ENCODE data around the gene CCR7.
"Not testable (repeated sequence)": the region's sequence is repeated elsewhere in the genome, so short reads cannot be mapped to it uniquely, and the experiment has no call there.

Gene CCR7

GRCh38 chr17:40547785-40548478, 17.3 kb downstream of the CCR7 start:
- H3K27ac ChIP-seq = no peak overlapping the region
- H3K36me3 ChIP-seq (ENCODE audit: insufficient read depth) = no peaks in the 10 kb centered on the region
- no peaks in the 10 kb centered on the region for H4K20me1 ChIP-seq (ENCODE audit: insufficient read depth)
- no peaks in the 10 kb centered on the region; the same call in 1 of the 2 replicates for H3K27me3 ChIP-seq (ENCODE audit: insufficient read depth, low read depth)
- TF ChIP-seq, protein P1, sequence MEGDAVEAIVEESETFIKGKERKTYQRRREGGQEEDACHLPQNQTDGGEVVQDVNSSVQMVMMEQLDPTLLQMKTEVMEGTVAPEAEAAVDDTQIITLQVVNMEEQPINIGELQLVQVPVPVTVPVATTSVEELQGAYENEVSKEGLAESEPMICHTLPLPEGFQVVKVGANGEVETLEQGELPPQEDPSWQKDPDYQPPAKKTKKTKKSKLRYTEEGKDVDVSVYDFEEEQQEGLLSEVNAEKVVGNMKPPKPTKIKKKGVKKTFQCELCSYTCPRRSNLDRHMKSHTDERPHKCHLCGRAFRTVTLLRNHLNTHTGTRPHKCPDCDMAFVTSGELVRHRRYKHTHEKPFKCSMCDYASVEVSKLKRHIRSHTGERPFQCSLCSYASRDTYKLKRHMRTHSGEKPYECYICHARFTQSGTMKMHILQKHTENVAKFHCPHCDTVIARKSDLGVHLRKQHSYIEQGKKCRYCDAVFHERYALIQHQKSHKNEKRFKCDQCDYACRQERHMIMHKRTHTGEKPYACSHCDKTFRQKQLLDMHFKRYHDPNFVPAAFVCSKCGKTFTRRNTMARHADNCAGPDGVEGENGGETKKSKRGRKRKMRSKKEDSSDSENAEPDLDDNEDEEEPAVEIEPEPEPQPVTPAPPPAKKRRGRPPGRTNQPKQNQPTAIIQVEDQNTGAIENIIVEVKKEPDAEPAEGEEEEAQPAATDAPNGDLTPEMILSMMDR (conservative IDR thresholded peaks at IDR 0.05; ENCODE audit: low read depth, low read length) = no peak
- peaks cover 9% of the 10 kb centered on the region for H3K4me1 ChIP-seq (ENCODE audit: low read depth, poor library complexity, severe bottlenecking)
- H3K9ac ChIP-seq = no peak overlapping the region
- H3K4me3 ChIP-seq (IDR thresholded peaks at IDR 0.05; ENCODE audit: insufficient read depth, low read depth, low read length) = no peak overlapping the region
- H2AFZ ChIP-seq (ENCODE audit: low read depth) = no peak overlapping the region
- H3K79me2 ChIP-seq (ENCODE audit: insufficient read depth, low read depth) = no peaks in the 10 kb centered on the region
- H3K4me2 ChIP-seq = no peak overlapping the region

DNA sequence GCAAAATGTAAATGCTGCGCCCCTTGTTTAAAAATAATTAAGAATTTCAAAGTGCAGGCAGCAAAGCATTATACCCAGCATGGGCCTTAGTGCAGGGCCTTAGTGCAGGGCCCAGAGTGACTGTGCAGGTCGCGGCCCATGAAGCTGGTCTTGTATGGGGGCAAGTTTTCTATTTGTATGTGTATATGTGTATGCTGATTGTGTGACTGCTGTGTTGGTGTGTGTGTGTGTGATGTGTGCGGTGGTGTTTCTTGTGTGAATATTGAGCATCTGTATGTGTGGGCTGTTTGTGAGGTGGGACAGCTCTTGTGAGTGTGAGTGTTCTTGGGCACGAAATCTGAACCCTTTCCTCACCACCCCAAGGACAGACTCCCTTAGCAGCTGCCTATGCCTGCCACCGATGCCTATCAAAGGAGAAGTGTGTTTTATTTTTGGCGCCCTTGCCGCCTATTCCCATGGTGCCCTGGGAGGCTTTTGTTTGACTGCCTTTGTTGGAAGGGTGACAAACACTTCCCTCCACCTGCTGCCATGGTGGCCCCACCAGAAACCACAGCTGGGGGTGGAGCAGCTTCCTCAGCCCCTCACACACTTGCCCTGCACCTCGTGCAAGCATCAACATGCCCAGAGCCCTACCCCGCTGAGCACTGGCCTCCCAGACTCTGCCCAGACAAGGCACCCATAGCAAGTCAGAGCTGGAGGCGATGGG, 18.0 kb downstream of the CCR7 start:
- no peak overlapping the region for H3K4me2 ChIP-seq
- no peak overlapping the region for H3K9ac ChIP-seq
- TF ChIP-seq, protein P1 (conservative IDR thresholded peaks at IDR 0.05; ENCODE audit: low read depth, low read length) = no peak
- H3K4me3 ChIP-seq (IDR thresholded peaks at IDR 0.05; ENCODE audit: insufficient read depth, low read depth, low read length) = no peak overlapping the region
- H3K4me1 ChIP-seq (ENCODE audit: low read depth, poor library complexity, severe bottlenecking) = peaks cover 9% of the 10 kb centered on the region
- H3K27me3 ChIP-seq (ENCODE audit: insufficient read depth, low read depth) = no peaks in the 10 kb centered on the region; the same call in 1 of the 2 replicates
- no peak overlapping the region for H3K27ac ChIP-seq
- no peaks in the 10 kb centered on the region for H3K36me3 ChIP-seq (ENCODE audit: insufficient read depth)
- H4K20me1 ChIP-seq (ENCODE audit: insufficient read depth) = no peaks in the 10 kb centered on the region
- no peak overlapping the region for H2AFZ ChIP-seq (ENCODE audit: low read depth)
- H3K79me2 ChIP-seq (ENCODE audit: insufficient read depth, low read depth) = no peaks in the 10 kb centered on the region

- not testable (repeated sequence) for H3K9ac ChIP-seq; H3K27ac ChIP-seq; H3K79me2 ChIP-seq (ENCODE audit: insufficient read depth, low read depth); H3K4me2 ChIP-seq; H3K36me3 ChIP-seq (ENCODE audit: insufficient read depth); H2AFZ ChIP-seq (ENCODE audit: low read depth); H4K20me1 ChIP-seq (ENCODE audit: insufficient read depth); H3K27me3 ChIP-seq (ENCODE audit: insufficient read depth, low read depth); H3K4me3 ChIP-seq (IDR thresholded peaks at IDR 0.05; ENCODE audit: insufficient read depth, low read depth, low read length)
- peaks cover 12% of the 10 kb centered on the region for H3K4me1 ChIP-seq (ENCODE audit: low read depth, poor library complexity, severe bottlenecking)
These were observed 18.8 kb downstream of the CCR7 start for GRCh38 chr17:40546497-40546896.

GRCh38 chr17:40545660-40546059, 19.6 kb downstream of the CCR7 start:
- H3K4me3 ChIP-seq (IDR thresholded peaks at IDR 0.05; ENCODE audit: insufficient read depth, low read depth, low read length) = no peak overlapping the region
- no peak overlapping the region for H3K27ac ChIP-seq
- H3K4me2 ChIP-seq = no peak overlapping the region
- peaks cover 20% of the 10 kb centered on the region for H3K4me1 ChIP-seq (ENCODE audit: low read depth, poor library complexity, severe bottlenecking)
- no peaks in the 10 kb centered on the region for H3K36me3 ChIP-seq (ENCODE audit: insufficient read depth)
- no peak overlapping the region for H3K9ac ChIP-seq
- no peak overlapping the region for H2AFZ ChIP-seq (ENCODE audit: low read depth)
- no peaks in the 10 kb centered on the region for H3K79me2 ChIP-seq (ENCODE audit: insufficient read depth, low read depth)
- H4K20me1 ChIP-seq (ENCODE audit: insufficient read depth) = no peaks in the 10 kb centered on the region
- TF ChIP-seq, protein P1 (conservative IDR thresholded peaks at IDR 0.05; ENCODE audit: low read depth, low read length) = no peak
- no peaks in the 10 kb centered on the region; the same call in 1 of the 2 replicates for H3K27me3 ChIP-seq (ENCODE audit: insufficient read depth, low read depth)

Measured in KMS-11 (cell line).